GM23338 (cell line): ENCODE measurements around the gene HLCS. TPM values are rescaled to one million over a fixed set of nuclear protein-coding genes. Genes with fewer than 3 reads are reported as not detected.

Source experiments
- ATAC-seq: fragments of 200-7000 bp; cut with Tn5 transposase; 3 replicates; pipeline ENCODE4 v1.9.1; 2020
- DNase-seq: peaks from one replicate; pipeline ENCODE4 v3.0.0-alpha.2; 2015; ENCODE audit warnings: low spot score
- H2AFZ ChIP-seq: fragments of 200-600 bp; sonication (generic); 2 replicates; pipeline ENCODE4 v1.8.0; 2016; ENCODE audit warnings: antibody characterized with exemption, mild to moderate bottlenecking, moderate library complexity
- H3F3A ChIP-seq: fragments of 200-600 bp; sonication (generic); replicated peaks from 2 replicates; pipeline ENCODE4 v1.8.0; 2017; ENCODE audit warnings: antibody characterized with exemption, mixed run types, low read depth
- H3K27ac ChIP-seq: fragments of 200-600 bp; sonication (generic); 2 replicates; pipeline ENCODE4 v1.6.1; 2016; ENCODE audit warnings: low read depth
- H3K27me3 ChIP-seq: fragments of 200-600 bp; sonication (generic); 2 replicates; pipeline ENCODE4 v1.8.0; 2016; ENCODE audit warnings: mild to moderate bottlenecking, mixed run types, moderate library complexity; ENCODE audit not compliant: insufficient read depth
- H3K36me3 ChIP-seq: fragments of 200-600 bp; sonication (generic); 2 replicates; pipeline ENCODE4 v1.8.0; 2016; ENCODE audit warnings: mild to moderate bottlenecking; ENCODE audit not compliant: insufficient read depth
- H3K4me1 ChIP-seq: fragments of 200-600 bp; sonication (generic); 2 replicates; pipeline ENCODE4 v1.8.0; 2016; ENCODE audit warnings: mild to moderate bottlenecking, moderate library complexity; ENCODE audit not compliant: insufficient read depth
- H3K4me2 ChIP-seq: fragments of 200-600 bp; sonication (generic); 2 replicates; pipeline ENCODE4 v1.7.1; 2017; ENCODE audit warnings: mixed run types
- H3K4me3 ChIP-seq: fragments of 200-600 bp; sonication (generic); 2 replicates; pipeline ENCODE4 v1.6.1; 2016; ENCODE audit warnings: mixed run types
- H3K79me2 ChIP-seq: fragments of 200-600 bp; sonication (generic); replicated peaks from 2 replicates; pipeline ENCODE4 v1.8.0; 2017; ENCODE audit warnings: mild to moderate bottlenecking; ENCODE audit not compliant: insufficient read depth
- H3K9me2 ChIP-seq: fragments of 200-600 bp; sonication (generic); 2 replicates; pipeline ENCODE4 v1.8.0; 2017; ENCODE audit not compliant: insufficient read depth
- H4K20me1 ChIP-seq: fragments of 200-600 bp; sonication (generic); replicated peaks from 2 replicates; pipeline ENCODE4 v1.8.0; 2017; ENCODE audit warnings: mild to moderate bottlenecking; ENCODE audit not compliant: insufficient read depth
- H3K27ac Mint-ChIP-seq: 2 replicates; pipeline ENCODE4 v1.8.0; 2020; ENCODE audit warnings: inconsistent platforms, mild to moderate bottlenecking, moderate library complexity, mixed read lengths
- H3K27me3 Mint-ChIP-seq: 3 replicates; pipeline ENCODE4 v1.8.0; 2022; ENCODE audit warnings: low read depth, mild to moderate bottlenecking, moderate library complexity, mixed read lengths, inconsistent platforms; ENCODE audit not compliant: insufficient read depth, poor library complexity
- H3K36me3 Mint-ChIP-seq: 3 replicates; pipeline ENCODE4 v1.8.0; 2021; ENCODE audit warnings: low read depth, mild to moderate bottlenecking, inconsistent platforms, moderate library complexity, mixed read lengths
- H3K4me1 Mint-ChIP-seq: 3 replicates; pipeline ENCODE4 v1.8.0; 2020; ENCODE audit warnings: mild to moderate bottlenecking, inconsistent platforms, mixed read lengths
- H3K4me3 Mint-ChIP-seq: 3 replicates; pipeline ENCODE4 v1.8.0; 2021; ENCODE audit warnings: moderate library complexity, mild to moderate bottlenecking, inconsistent platforms, mixed read lengths
- H3K9me3 Mint-ChIP-seq: 3 replicates; pipeline ENCODE4 v1.8.0; 2020; ENCODE audit warnings: moderate library complexity, mild to moderate bottlenecking, inconsistent platforms, mixed read lengths
- CTCF ChIP-seq, 2 experiments: fragments of 200-600 bp in 1 of 2; sonication (generic) in 1 of 2; conservative IDR thresholded peaks; 2 replicates each; pipeline versions ENCODE4 v1.5.1 to v1.6.1; 2016 to 2017; ENCODE audit warnings: antibody characterized with exemption in 2 of 2, low read depth in 2 of 2, mild to moderate bottlenecking in 2 of 2, moderate library complexity in 1 of 2
- EZH2 ChIP-seq: fragments of 200-600 bp; sonication (generic); IDR thresholded peaks from one replicate; pipeline ENCODE4 v1.8.0; 2017; ENCODE audit warnings: antibody characterized with exemption, mild to moderate bottlenecking, low read depth; ENCODE audit not compliant: unreplicated experiment
- JUNB ChIP-seq: IDR thresholded peaks from one replicate; pipeline ENCODE4 v1.6.1; 2016; ENCODE audit warnings: antibody characterized with exemption; ENCODE audit not compliant: unreplicated experiment
- POLR2AphosphoS5 ChIP-seq: IDR thresholded peaks from 2 replicates; pipeline ENCODE4 v1.6.1; 2016; ENCODE audit warnings: antibody characterized with exemption, low read depth
- REST ChIP-seq: IDR thresholded peaks from one replicate; pipeline ENCODE4 v1.6.1; 2018; ENCODE audit warnings: antibody characterized with exemption; ENCODE audit not compliant: unreplicated experiment
- ZNF114 ChIP-seq: fragments of 250-450 bp; sonication (Bioruptor Pico); IDR thresholded peaks from 2 replicates; pipeline ENCODE4 v1.5.0; 2020; ENCODE audit warnings: mild to moderate bottlenecking, moderate library complexity
- ZNF462 ChIP-seq: fragments of 250-450 bp; sonication (Bioruptor Pico); IDR thresholded peaks from 2 replicates; pipeline ENCODE4 v1.5.0; 2020; ENCODE audit warnings: mild to moderate bottlenecking, moderate library complexity
- polyA plus RNA-seq: library from polyadenylated mRNA; unstranded; fragments of >200 nt; fragmentation: Nextera tagmentation; extraction: Ambion mirVana; gene quantifications from 2 replicates; pipeline ENCODE4 v1.2.1, GENCODE V29; 2016
- total RNA-seq: library from RNA; depleted of rRNA; stranded (reverse); fragments of >200 nt; shearing (Covaris generic); gene quantifications from 2 replicates; pipeline ENCODE4 v1.2.3, GENCODE V29; 2014

The HLCS gene
- total and polyA plus RNA-seq, 2 experiments from 2014 or later, result 6.1 to 14.7 TPM

GRCh38 chr21:36848730-36849274, 117.7 kb downstream of the HLCS start:
- Histone ChIP-seq H3K4me2 (no peak overlapping the region), H4K20me1 (no peaks in the 10 kb centered on the region), H3K27ac (no peak overlapping the region), H3K79me2 (no peaks in the 10 kb centered on the region), H3K4me1 (no peaks in the 10 kb centered on the region; the same call in 1 of the 2 replicates), H3K27me3 (no peaks in the 10 kb centered on the region), H3K4me3 (no peak overlapping the region), H3F3A (no peaks in the 10 kb centered on the region), H3K36me3 (no peaks in the 10 kb centered on the region), H3K9me2 (no peaks in the 10 kb centered on the region), H2AFZ (no peak overlapping the region)
- no peaks in the 10 kb centered on the region for H3K9me3 Mint-ChIP-seq
- ATAC-seq (no peak), DNase-seq (no peak)
- H3K27me3 Mint-ChIP-seq, result no peaks in the 10 kb centered on the region
- H3K4me3 Mint-ChIP-seq, result no peak overlapping the region
- H3K36me3 Mint-ChIP-seq, result no peaks in the 10 kb centered on the region
- H3K4me1 Mint-ChIP-seq, result no peaks in the 10 kb centered on the region
- TF ChIP-seq POLR2AphosphoS5, result no peak
- TF ChIP-seq ZNF462 (CRISPR knock-in tag), result no peak
- no peak for TF ChIP-seq CTCF (conservative IDR thresholded peaks at IDR 0.05; ENCODE audit: low read depth in 2 of 2)
- no peak for TF ChIP-seq EZH2
- no peak for TF ChIP-seq ZNF114 (CRISPR knock-in tag)
- no peak for TF ChIP-seq REST
- no peak for TF ChIP-seq JUNB
- no peak overlapping the region for H3K27ac Mint-ChIP-seq
